Measurements from ENCODE around the gene ANKRD33B.

DNA sequence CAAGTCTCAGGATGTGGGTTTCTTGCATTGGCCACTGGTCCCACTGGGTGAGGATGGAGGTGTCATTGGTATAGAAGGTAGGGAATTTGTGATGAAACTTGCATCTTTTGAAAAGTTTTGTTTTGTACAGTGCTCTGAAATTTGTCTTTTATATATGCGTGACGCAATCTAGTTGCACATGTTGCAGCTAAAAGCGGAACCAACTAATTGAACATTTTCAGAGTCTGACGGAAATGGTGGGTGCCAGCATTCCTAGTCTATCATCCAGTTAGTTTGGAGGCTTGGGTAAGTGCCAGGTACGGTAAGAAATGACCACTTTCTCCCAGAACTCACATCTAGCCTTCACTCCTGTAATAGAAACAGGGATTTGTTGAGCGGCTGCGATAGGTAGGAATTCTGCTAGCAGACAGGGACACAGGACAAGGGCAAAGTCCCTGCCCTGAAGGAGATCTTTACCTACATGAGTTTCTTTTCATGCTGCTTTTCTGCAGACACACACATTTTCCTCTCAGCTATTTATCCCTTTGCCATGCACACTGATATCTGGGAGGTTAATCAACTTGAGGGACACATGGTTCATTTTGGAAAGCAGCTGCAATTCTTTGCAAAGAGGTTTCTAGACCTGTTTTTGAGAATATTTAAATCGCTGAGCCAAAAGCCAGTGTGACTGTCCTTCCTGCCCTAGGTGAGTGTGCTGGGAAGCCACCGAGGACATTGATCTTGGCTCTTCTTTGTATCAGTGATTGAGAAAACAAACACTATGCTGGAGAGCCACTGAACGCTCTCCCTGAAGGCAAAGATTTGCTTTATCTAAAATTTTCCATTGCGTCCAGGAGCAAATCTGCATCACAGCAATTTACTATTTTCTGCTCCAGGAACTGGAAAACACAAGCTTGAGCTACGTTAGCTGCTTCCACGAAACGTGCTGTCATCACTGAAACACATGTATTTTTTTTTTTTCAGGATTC is 107.5 kb downstream of the ANKRD33B start:
- TF ChIP-seq, protein P1, sequence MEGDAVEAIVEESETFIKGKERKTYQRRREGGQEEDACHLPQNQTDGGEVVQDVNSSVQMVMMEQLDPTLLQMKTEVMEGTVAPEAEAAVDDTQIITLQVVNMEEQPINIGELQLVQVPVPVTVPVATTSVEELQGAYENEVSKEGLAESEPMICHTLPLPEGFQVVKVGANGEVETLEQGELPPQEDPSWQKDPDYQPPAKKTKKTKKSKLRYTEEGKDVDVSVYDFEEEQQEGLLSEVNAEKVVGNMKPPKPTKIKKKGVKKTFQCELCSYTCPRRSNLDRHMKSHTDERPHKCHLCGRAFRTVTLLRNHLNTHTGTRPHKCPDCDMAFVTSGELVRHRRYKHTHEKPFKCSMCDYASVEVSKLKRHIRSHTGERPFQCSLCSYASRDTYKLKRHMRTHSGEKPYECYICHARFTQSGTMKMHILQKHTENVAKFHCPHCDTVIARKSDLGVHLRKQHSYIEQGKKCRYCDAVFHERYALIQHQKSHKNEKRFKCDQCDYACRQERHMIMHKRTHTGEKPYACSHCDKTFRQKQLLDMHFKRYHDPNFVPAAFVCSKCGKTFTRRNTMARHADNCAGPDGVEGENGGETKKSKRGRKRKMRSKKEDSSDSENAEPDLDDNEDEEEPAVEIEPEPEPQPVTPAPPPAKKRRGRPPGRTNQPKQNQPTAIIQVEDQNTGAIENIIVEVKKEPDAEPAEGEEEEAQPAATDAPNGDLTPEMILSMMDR (IDR thresholded peaks at IDR 0.05), result no peak
- no peak for TF ChIP-seq POLR2A (IDR thresholded peaks at IDR 0.05)
